Astrocyte (in vitro differentiated cells and primary cell): ENCODE results near the gene AATK. TPM values are rescaled to one million over a fixed set of nuclear protein-coding genes. Genes with fewer than 3 reads are reported as not detected.

Experiments
- DNase-seq: peaks from one replicate; pipeline ENCODE4 v3.0.0-alpha.2; 2010; ENCODE audit warnings: low read depth
- FAIRE-seq: peaks from 2 replicates; lab custom pipeline; 2011; peaks lifted over from hg19 to GRCh38; lab: Jason Lieb, UNC
- H2AFZ ChIP-seq: 2 replicates; pipeline ENCODE4 v1.6.0; 2012; ENCODE audit warnings: low read depth, low read length, inconsistent platforms
- H3K27ac ChIP-seq: 2 replicates; pipeline ENCODE4 v1.5.1; 2011; ENCODE audit warnings: low read depth, low read length, inconsistent platforms
- H3K27me3 ChIP-seq: 2 replicates; pipeline ENCODE4 v1.6.0; 2011; ENCODE audit warnings: low read length, inconsistent platforms; ENCODE audit not compliant: insufficient read depth
- H3K36me3 ChIP-seq: 2 replicates; pipeline ENCODE4 v1.5.1; 2011; ENCODE audit warnings: low read length, inconsistent platforms; ENCODE audit not compliant: insufficient read depth
- H3K4me1 ChIP-seq: 2 replicates; pipeline ENCODE4 v1.5.1; 2011; ENCODE audit warnings: low read length, inconsistent platforms; ENCODE audit not compliant: insufficient read depth
- H3K4me2 ChIP-seq: 2 replicates; pipeline ENCODE4 v1.6.0; 2012; ENCODE audit warnings: low read length, inconsistent platforms
- H3K4me3 ChIP-seq: 2 replicates; pipeline ENCODE4 v1.5.1; 2011; ENCODE audit warnings: low read depth, mild to moderate bottlenecking, low read length, inconsistent platforms; ENCODE audit not compliant: insufficient read depth
- H3K79me2 ChIP-seq: 2 replicates; pipeline ENCODE4 v1.6.0; 2012; ENCODE audit warnings: mild to moderate bottlenecking, low read length, inconsistent platforms; ENCODE audit not compliant: insufficient read depth
- H3K9ac ChIP-seq: 2 replicates; pipeline ENCODE4 v1.6.0; 2012; ENCODE audit warnings: mild to moderate bottlenecking, low read length, inconsistent platforms
- H3K9me3 ChIP-seq: 2 replicates; pipeline ENCODE4 v1.5.1; 2012; ENCODE audit warnings: low read depth, mild to moderate bottlenecking, low read length, inconsistent platforms; ENCODE audit not compliant: insufficient read depth
- H4K20me1 ChIP-seq: 2 replicates; pipeline ENCODE4 v1.6.0; 2012; ENCODE audit warnings: low read length, inconsistent platforms; ENCODE audit not compliant: insufficient read depth
- H3K27ac Mint-ChIP-seq: one replicate; pipeline ENCODE4 v1.8.0; 2021; ENCODE audit warnings: mild to moderate bottlenecking, mixed read lengths; ENCODE audit not compliant: unreplicated experiment
- H3K27me3 Mint-ChIP-seq: one replicate; pipeline ENCODE4 v1.8.0; 2021; ENCODE audit warnings: low read depth, mixed read lengths; ENCODE audit not compliant: unreplicated experiment
- H3K36me3 Mint-ChIP-seq: one replicate; pipeline ENCODE4 v1.8.0; 2021; ENCODE audit warnings: low read depth, mixed read lengths; ENCODE audit not compliant: unreplicated experiment
- H3K4me1 Mint-ChIP-seq: one replicate; pipeline ENCODE4 v1.8.0; 2021; ENCODE audit warnings: low read depth, mixed read lengths; ENCODE audit not compliant: unreplicated experiment
- H3K4me3 Mint-ChIP-seq: one replicate; pipeline ENCODE4 v1.8.0; 2021; ENCODE audit warnings: mild to moderate bottlenecking, moderate library complexity, mixed read lengths; ENCODE audit not compliant: unreplicated experiment
- H3K9me3 Mint-ChIP-seq: one replicate; pipeline ENCODE4 v1.8.0; 2021; ENCODE audit warnings: mild to moderate bottlenecking, mixed read lengths; ENCODE audit not compliant: unreplicated experiment
- CTCF ChIP-seq: IDR thresholded peaks from 2 replicates; pipeline ENCODE4 v1.5.1; 2011; ENCODE audit warnings: low read depth, mild to moderate bottlenecking, inconsistent platforms, low read length, moderate library complexity; ENCODE audit not compliant: insufficient read depth
- EZH2 ChIP-seq: IDR thresholded peaks from 2 replicates; pipeline ENCODE4 v1.6.1; 2012; ENCODE audit warnings: mild to moderate bottlenecking, low read length, inconsistent platforms; ENCODE audit not compliant: insufficient read depth
- total RNA-seq: library from RNA; stranded (reverse); gene quantifications from 2 replicates; pipeline ENCODE4 v1.2.1, GENCODE V29; 2021

The AATK gene
- total RNA-seq, 1 donor from 2014 or later, result 0.54 TPM

- no peak overlapping the region for H3K27ac Mint-ChIP-seq
- H3K27me3 ChIP-seq, result no peaks in the 10 kb centered on the region
- no peak overlapping the region for H3K4me2 ChIP-seq
- H3K36me3 Mint-ChIP-seq, result no peaks in the 10 kb centered on the region
- no peaks in the 10 kb centered on the region for H3K4me1 ChIP-seq
- no peak overlapping the region for H3K4me3 ChIP-seq
- no peak for DNase-seq
- H3K27me3 Mint-ChIP-seq, result peaks cover 8% of the 10 kb centered on the region
- H3K4me1 Mint-ChIP-seq, result no peaks in the 10 kb centered on the region
- no peak overlapping the region for H3K4me3 Mint-ChIP-seq
- H3K9me3 ChIP-seq, result no peaks in the 10 kb centered on the region
- TF ChIP-seq EZH2, result no peak
- TF ChIP-seq CTCF, result no peak
- H2AFZ ChIP-seq, result no peak overlapping the region
- H3K27ac ChIP-seq, result no peak overlapping the region
- H3K79me2 ChIP-seq, result no peaks in the 10 kb centered on the region
- H4K20me1 ChIP-seq, result no peaks in the 10 kb centered on the region
- no peak overlapping the region for H3K9ac ChIP-seq
- H3K36me3 ChIP-seq, result no peaks in the 10 kb centered on the region
- peaks cover 3% of the 10 kb centered on the region for H3K9me3 Mint-ChIP-seq
- FAIRE-seq, result no peak
Measured at GRCh38 chr17:81171941-81172340, 5.9 kb upstream of the AATK start.

GRCh38 chr17:81170727-81171494 lies 4.9 kb upstream of the AATK start:
- Mint-ChIP-seq H3K9me3 (peaks cover 3% of the 10 kb centered on the region), H3K27me3 (peaks cover 8% of the 10 kb centered on the region), H3K27ac (no peak overlapping the region), H3K36me3 (no peaks in the 10 kb centered on the region), H3K4me1 (no peaks in the 10 kb centered on the region), H3K4me3 (no peak overlapping the region)
- no peak overlapping the region for H2AFZ ChIP-seq
- H4K20me1 ChIP-seq, result no peaks in the 10 kb centered on the region
- H3K36me3 ChIP-seq, result no peaks in the 10 kb centered on the region
- no peak overlapping the region for H3K27ac ChIP-seq
- H3K9me3 ChIP-seq, result no peaks in the 10 kb centered on the region
- H3K9ac ChIP-seq, result no peak overlapping the region
- no peak for TF ChIP-seq CTCF
- no peak for TF ChIP-seq EZH2
- no peak overlapping the region for H3K4me3 ChIP-seq
- FAIRE-seq (no peak), DNase-seq (no peak)
- H3K79me2 ChIP-seq, result no peaks in the 10 kb centered on the region
- H3K4me1 ChIP-seq, result no peaks in the 10 kb centered on the region
- H3K27me3 ChIP-seq, result peaks cover 3% of the 10 kb centered on the region
- H3K4me2 ChIP-seq, result no peak overlapping the region

GRCh38 chr17:81169870-81170309 lies 3.9 kb upstream of the AATK start:
- Histone ChIP-seq H3K4me3 (no peak overlapping the region), H3K79me2 (no peaks in the 10 kb centered on the region), H3K27me3 (peaks cover 5% of the 10 kb centered on the region), H3K4me2 (no peak overlapping the region), H3K9me3 (no peaks in the 10 kb centered on the region), H3K36me3 (no peaks in the 10 kb centered on the region), H3K27ac (no peak overlapping the region), H2AFZ (no peak overlapping the region), H3K4me1 (no peaks in the 10 kb centered on the region), H3K9ac (no peak overlapping the region), H4K20me1 (no peaks in the 10 kb centered on the region)
- TF ChIP-seq CTCF, result no peak
- Mint-ChIP-seq H3K27ac (no peak overlapping the region), H3K36me3 (no peaks in the 10 kb centered on the region), H3K27me3 (peaks cover 9% of the 10 kb centered on the region), H3K9me3 (no peaks in the 10 kb centered on the region), H3K4me1 (no peaks in the 10 kb centered on the region), H3K4me3 (no peak overlapping the region)
- FAIRE-seq (no peak), DNase-seq (no peak)
